Heart left ventricle (tissue), 16 donors: ENCODE data around the gene LARGE2. TPM values are rescaled to one million over a fixed set of nuclear protein-coding genes. Genes with fewer than 3 reads are reported as not detected.

Experiments used
- ATAC-seq, 4 donors: fragments of 200-7000 bp; cut with Tn5 transposase; one replicate each; pipeline ENCODE4 v1.9.1; 2020 to 2022; ENCODE audit warnings: moderate library complexity in 4 of 4, mild to moderate bottlenecking in 3 of 4, moderate number of reproducible peaks in 1 of 4
- DNase-seq, 5 donors: peaks; one replicate each; pipeline ENCODE4 v3.0.0-alpha.2; 2020
- H3K27ac ChIP-seq, 12 donors: fragments of 200-600 bp; sonication (generic) in 4 of 12; one replicate each; pipeline versions ENCODE4 v1.5.0 to v1.8.0; 2016 to 2022; ENCODE audit warnings: mild to moderate bottlenecking in 2 of 12
- H3K27me3 ChIP-seq, 9 donors: fragments of 200-600 bp; sonication (generic) in 2 of 9; one replicate each; pipeline versions ENCODE4 v1.5.1 to v1.8.0; 2016 to 2022; ENCODE audit warnings: mild to moderate bottlenecking in 3 of 9
- H3K36me3 ChIP-seq, 9 donors: fragments of 200-600 bp; sonication (generic) in 2 of 9; one replicate each; pipeline versions ENCODE4 v1.5.0 to v1.8.0; 2018 to 2022; ENCODE audit warnings: mild to moderate bottlenecking in 2 of 9
- H3K4me1 ChIP-seq, 12 donors: fragments of 200-600 bp; sonication (generic) in 4 of 12; one replicate each; pipeline versions ENCODE4 v1.5.0 to v1.8.0; 2016 to 2022; ENCODE audit warnings: mild to moderate bottlenecking in 3 of 12
- H3K4me3 ChIP-seq, 12 donors: fragments of 200-600 bp; sonication (generic) in 4 of 12; one replicate each; pipeline versions ENCODE4 v1.5.0 to v1.8.0; 2017 to 2022; ENCODE audit warnings: mild to moderate bottlenecking in 9 of 12, moderate library complexity in 4 of 12
- H3K9me3 ChIP-seq, 12 donors: fragments of 200-600 bp; sonication (generic) in 4 of 12; one replicate each; pipeline versions ENCODE4 v1.5.0 to v1.8.0; 2016 to 2022; ENCODE audit warnings: mild to moderate bottlenecking in 1 of 12
- POLR2A ChIP-seq, 2 donors: fragments of 450-650 bp; IDR thresholded peaks; one replicate each; pipeline ENCODE4 v1.6.1; 2017; ENCODE audit warnings: antibody characterized with exemption in 2 of 2, mild to moderate bottlenecking in 2 of 2, moderate library complexity in 2 of 2
- WGBS, 4 donors: extraction: QIAGEN DNeasy Blood & Tissue Kit in 2 of 4; methylation state at CpG; one replicate each; pipeline versions ENCODE4 v1.1.5 to v1.1.7; 2013 to 2018; 5-methylcytosine and 5-hydroxymethylcytosine counted together
- intact Hi-C, 10 donors: fragments of 100-400 bp; cut with DNase I; formaldehyde crosslinking; loops; one replicate each; pipeline versions ENCODE4 v1.11.1 to v1.14.2; 2022
- polyA plus RNA-seq, 2 donors: library from polyadenylated mRNA; stranded (reverse); fragments of 200-250 nt; gene quantifications; one replicate each; pipeline ENCODE4 v1.2.3, GENCODE V29; 2013
- total RNA-seq, 9 donors: library from RNA; depleted of rRNA in 2 of 9; stranded (reverse); fragments of >200 nt in 2 of 9; fragmentation: NEBNext Ultra II Directional in 3 of 9; extraction: Animal tissue kit (Norgen Biotek cat#: 25700) in 3 of 9; gene quantifications; one replicate each; pipeline versions ENCODE4 v1.1.0 to v1.2.4, GENCODE V29; 2016 to 2023
- TF ChIP-seq, protein P1 (sequence below), 12 donors: fragments of 200-600 bp; sonication (generic) in 4 of 12; IDR thresholded peaks; one replicate each; pipeline versions ENCODE4 v1.5.0 to v1.8.0; 2018 to 2022; ENCODE audit warnings: antibody characterized with exemption in 12 of 12, mild to moderate bottlenecking in 5 of 12
- donor health status: ischemic (EF 13 %, LVEDD 7.1; RV severe dilation, severe dysfunction).
- donor health status: healthy with polysubstance abuse.
- donor health status: DM: no; HTN: yes; CAD: no.
- donor health status: DM: no; HTN: no; CAD: no.
- donor health status: ischemic (EF 25% LVEDD 6.9; RV normal size, moderate dysfunction).
- donor health status: ischemic (EF 25% LVEDD 5.7; RV mildly dilated, moderate dysfunction).
- donor health status: healthy.
- donor health status: DM: yes; HTN: yes; CAD: no.
- donor health status: ischemic (EF 35%, LVEDD 5.7; RV mildly dilated, moderate dysfunction).
- donor health status: nonischemic (EF 11% LVEDD 7.7; RV severe dilation, severe dysfunction).
- donor health status: DM: yes; HTN: yes; CAD: no.
- donor health status: PGD.
- donor health status: ischemic (EF 29% LVEDD 5.4; RV normal size, mild dysfunction).
- donor health status: nonischemic (EF 23%, LVEDD 6.1; RV moderate dilation, normal function).

The LARGE2 gene
- total and polyA plus RNA-seq, 11 donors, result 0.17 to 0.88 TPM; not detected in 9

DNA sequence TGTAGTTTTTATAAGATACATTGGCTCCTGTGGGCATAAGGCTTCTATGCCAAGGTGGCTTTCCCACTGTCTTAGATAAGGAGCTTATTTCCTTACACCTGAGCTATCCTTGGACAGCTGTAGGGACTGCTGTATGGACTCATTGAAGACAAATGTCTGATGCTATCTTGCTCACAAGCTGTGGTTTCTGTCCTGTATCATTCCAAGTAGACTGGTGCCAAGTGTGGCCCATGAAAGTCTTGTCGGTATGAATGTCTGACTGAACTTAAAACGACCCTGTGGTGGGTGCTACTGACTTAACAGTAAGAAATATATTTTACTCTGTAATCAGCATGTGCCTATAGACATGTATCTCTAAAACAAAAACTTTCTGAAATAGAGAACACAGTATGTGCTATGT is 45.0 kb downstream of the LARGE2 start:
- Histone ChIP-seq H3K27ac (no peak overlapping the region), H3K27me3 (no peaks in the 10 kb centered on the region), H3K4me1 (peaks cover 0 to 9% (median 0%) of the 10 kb centered on the region in 12 donors), H3K9me3 (no peaks in the 10 kb centered on the region), H3K36me3 (peaks cover 0 to 90% (median 70%) of the 10 kb centered on the region in 9 donors), H3K4me3 (no peak overlapping the region)
- intact Hi-C loops, result loop anchor here in 6 of 10 donors (5.0 to 10.0 kb wide), 8 partner anchors 35 to 347 kb away; partner anchors contain the start of gene PHF21A (in 1 of the 6)
- ATAC-seq, result no peak
- DNase-seq, result no peak
- no peak for TF ChIP-seq POLR2A (IDR thresholded peaks at IDR 0.05)
- TF ChIP-seq, protein P1, sequence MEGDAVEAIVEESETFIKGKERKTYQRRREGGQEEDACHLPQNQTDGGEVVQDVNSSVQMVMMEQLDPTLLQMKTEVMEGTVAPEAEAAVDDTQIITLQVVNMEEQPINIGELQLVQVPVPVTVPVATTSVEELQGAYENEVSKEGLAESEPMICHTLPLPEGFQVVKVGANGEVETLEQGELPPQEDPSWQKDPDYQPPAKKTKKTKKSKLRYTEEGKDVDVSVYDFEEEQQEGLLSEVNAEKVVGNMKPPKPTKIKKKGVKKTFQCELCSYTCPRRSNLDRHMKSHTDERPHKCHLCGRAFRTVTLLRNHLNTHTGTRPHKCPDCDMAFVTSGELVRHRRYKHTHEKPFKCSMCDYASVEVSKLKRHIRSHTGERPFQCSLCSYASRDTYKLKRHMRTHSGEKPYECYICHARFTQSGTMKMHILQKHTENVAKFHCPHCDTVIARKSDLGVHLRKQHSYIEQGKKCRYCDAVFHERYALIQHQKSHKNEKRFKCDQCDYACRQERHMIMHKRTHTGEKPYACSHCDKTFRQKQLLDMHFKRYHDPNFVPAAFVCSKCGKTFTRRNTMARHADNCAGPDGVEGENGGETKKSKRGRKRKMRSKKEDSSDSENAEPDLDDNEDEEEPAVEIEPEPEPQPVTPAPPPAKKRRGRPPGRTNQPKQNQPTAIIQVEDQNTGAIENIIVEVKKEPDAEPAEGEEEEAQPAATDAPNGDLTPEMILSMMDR (IDR thresholded peaks at IDR 0.05), result no peak
- 49 to 68% (median 63%) methylated on average over 2 of the region's 2 CpGs for WGBS, 4 donors

GRCh38 chr11:45968901-45969300 is 46.4 kb downstream of the LARGE2 start:
- H3K36me3 ChIP-seq, result peaks cover 0 to 91% (median 73%) of the 10 kb centered on the region in 9 donors
- ATAC-seq (no peak), DNase-seq (no peak)
- H3K4me1 ChIP-seq, result peaks cover 0 to 9% (median 0%) of the 10 kb centered on the region in 12 donors
- H3K27me3 ChIP-seq, result no peaks in the 10 kb centered on the region
- no peak for TF ChIP-seq POLR2A (IDR thresholded peaks at IDR 0.05)
- WGBS, 4 donors, result 90 to 95% (median 93%) methylated on average over 2 of the region's 2 CpGs
- H3K27ac ChIP-seq, result no peak overlapping the region
- no peaks in the 10 kb centered on the region for H3K9me3 ChIP-seq
- intact Hi-C loops, result loop anchor here in 6 of 10 donors (5.0 to 10.0 kb wide), 8 partner anchors 33 to 346 kb away; partner anchors contain the start of gene PHF21A (in 1 of the 6)
- no peak overlapping the region for H3K4me3 ChIP-seq

GRCh38 chr11:45973601-45974000 is 51.1 kb downstream of the LARGE2 start:
- H3K4me1 ChIP-seq, result no peaks in the 10 kb centered on the region
- DNase-seq (no peak), ATAC-seq (no peak)
- intact Hi-C loops, result no loop called here
- no peak overlapping the region for H3K4me3 ChIP-seq
- H3K9me3 ChIP-seq, result no peaks in the 10 kb centered on the region
- TF ChIP-seq, protein P1 (IDR thresholded peaks at IDR 0.05), result no peak
- no peak for TF ChIP-seq POLR2A (IDR thresholded peaks at IDR 0.05)
- H3K27ac ChIP-seq, result no peak overlapping the region
- 61 to 63% (median 62%) methylated on average over 4 of the region's 4 CpGs for WGBS, 4 donors
- no peaks in the 10 kb centered on the region for H3K27me3 ChIP-seq
- H3K36me3 ChIP-seq, result peaks cover 0 to 86% (median 68%) of the 10 kb centered on the region in 9 donors

DNA sequence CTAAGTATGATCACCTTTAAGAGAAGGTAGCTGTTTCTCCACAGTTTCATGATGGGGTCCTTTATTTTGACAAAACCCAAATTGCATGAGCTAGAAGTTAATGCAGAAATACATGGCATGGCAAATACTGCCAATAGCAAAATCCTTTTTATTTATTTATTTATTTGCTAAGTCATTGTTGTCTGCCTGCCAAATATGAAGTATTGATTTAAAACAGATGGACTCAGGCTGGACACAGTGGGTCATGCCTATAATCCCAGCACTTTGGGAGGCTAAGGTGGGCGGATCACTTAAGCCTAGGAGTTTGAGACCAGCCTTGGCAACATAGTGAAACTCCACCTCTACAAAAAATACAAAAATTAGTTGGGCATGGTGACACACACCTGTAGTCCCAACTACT is 52.4 kb downstream of the LARGE2 start:
- 91 to 100% (median 97%) methylated on average over 1 of the region's 1 CpG for WGBS, 4 donors
- Histone ChIP-seq H3K27ac (no peak overlapping the region), H3K4me3 (no peak overlapping the region), H3K27me3 (no peaks in the 10 kb centered on the region), H3K9me3 (no peaks in the 10 kb centered on the region), H3K36me3 (peaks cover 0 to 84% (median 67%) of the 10 kb centered on the region in 9 donors), H3K4me1 (peaks cover 0 to 11% (median 4%) of the 10 kb centered on the region in 12 donors)
- DNase-seq (no peak), ATAC-seq (no peak)
- intact Hi-C loops, result no loop called here
- TF ChIP-seq, protein P1 (IDR thresholded peaks at IDR 0.05), result no peak
- no peak for TF ChIP-seq POLR2A (IDR thresholded peaks at IDR 0.05)

Other genes starting within 250 kb of the LARGE2 start
- 10 to 100 TPM in 4 of 9 donors, 1 to 10 TPM in 5; 5.5 to 11.3 (median 7.8) TPM for gene SLC35C1, start 117.5 kb upstream of the LARGE2 start, total RNA-seq
- gene SLC35C1, start 117.5 kb upstream of the LARGE2 start, polyA plus RNA-seq, result 10 to 100 TPM in 1 of 2 donors, 1 to 10 TPM in 1; 5.3 to 21.0 TPM
- 100 to 1,000 TPM in 2 of 9 donors, 10 to 100 TPM in 7; 40.2 to 132 (median 72.7) TPM for gene CRY2, start 75.2 kb upstream of the LARGE2 start, total RNA-seq
- 10 to 100 TPM; 23.2 to 26.6 TPM for gene CRY2, start 75.2 kb upstream of the LARGE2 start, polyA plus RNA-seq
- gene MAPK8IP1, start 37.0 kb upstream of the LARGE2 start, total RNA-seq, result 1 to 10 TPM; 5.0 to 8.0 (median 7.6) TPM
- gene MAPK8IP1, start 37.0 kb upstream of the LARGE2 start, polyA plus RNA-seq, result 1 to 10 TPM; 2.4 to 3.1 TPM
- gene FREY1, start 15.4 kb upstream of the LARGE2 start, total RNA-seq, result under 1 TPM in 4 of 9 donors, not detected in 5; 0.37 to 1.00 (median 0.46) TPM
- gene FREY1, start 15.4 kb upstream of the LARGE2 start, polyA plus RNA-seq, result under 1 TPM; 0.40 to 0.46 TPM
- 10 to 100 TPM; 10.4 to 20.0 (median 14.6) TPM for gene PEX16, start 4.8 kb upstream of the LARGE2 start, total RNA-seq
- 10 to 100 TPM; 16.3 to 22.8 TPM for gene PEX16, start 4.8 kb upstream of the LARGE2 start, polyA plus RNA-seq
- gene PHF21A, start 198.8 kb downstream of the LARGE2 start, total RNA-seq, result 10 to 100 TPM; 19.5 to 45.9 (median 37.0) TPM
- 10 to 100 TPM; 16.5 to 16.7 TPM for gene PHF21A, start 198.8 kb downstream of the LARGE2 start, polyA plus RNA-seq